Sigmoid colon (tissue), 7 donors: ENCODE measurements around the gene ARHGAP22. TPM values are rescaled to one million over a fixed set of nuclear protein-coding genes. Genes with fewer than 3 reads are reported as not detected.
A peak's percentile ranks its signal among the peaks of the same experiment; 100 is the strongest.

Experiments used
- DNase-seq: peaks from one replicate; pipeline ENCODE4 v3.0.0-alpha.2; 2019
- H3K27ac ChIP-seq, 4 donors: fragments of 200-600 bp; sonication (generic); one replicate each; pipeline ENCODE4 v1.5.1; 2016 to 2019; ENCODE audit warnings: mild to moderate bottlenecking in 1 of 4
- H3K27me3 ChIP-seq, 3 donors: fragments of 200-600 bp; sonication (generic); one replicate each; pipeline ENCODE4 v1.5.1; 2019; ENCODE audit warnings: mild to moderate bottlenecking in 1 of 3
- H3K36me3 ChIP-seq, 4 donors: fragments of 200-600 bp; sonication (generic); one replicate each; pipeline ENCODE4 v1.5.1; 2016 to 2019
- H3K4me1 ChIP-seq, 4 donors: fragments of 200-600 bp; sonication (generic); one replicate each; pipeline ENCODE4 v1.5.1; 2017 to 2019
- H3K4me3 ChIP-seq, 4 donors: fragments of 200-600 bp; sonication (generic); one replicate each; pipeline ENCODE4 v1.5.1; 2017 to 2019; ENCODE audit warnings: mild to moderate bottlenecking in 2 of 4, moderate library complexity in 1 of 4
- H3K9me3 ChIP-seq, 4 donors: fragments of 200-600 bp in 3 of 4; sonication (generic) in 3 of 4; one replicate each; pipeline versions ENCODE4 v1.5.1 to v1.6.1; 2013 to 2019
- CTCF ChIP-seq, 4 experiments: fragments of 450-650 bp in 3 of 4; fragments of 200-600 bp in 1 of 4; IDR thresholded peaks; one replicate each; pipeline ENCODE4 v1.5.1; 2016 to 2019; ENCODE audit warnings: antibody characterized with exemption in 4 of 4, mild to moderate bottlenecking in 3 of 4, moderate library complexity in 2 of 4
- EP300 ChIP-seq, 4 donors: sonication (generic); formaldehyde crosslinking; IDR thresholded peaks; one replicate each; pipeline ENCODE4 v1.6.1; 2017; ENCODE audit warnings: antibody characterized with exemption in 4 of 4
- POLR2A ChIP-seq, 2 donors: fragments of 450-650 bp; IDR thresholded peaks; one replicate each; pipeline ENCODE4 v1.6.1; 2016; ENCODE audit warnings: antibody characterized with exemption in 2 of 2, mild to moderate bottlenecking in 2 of 2, moderate library complexity in 2 of 2
- POLR2AphosphoS5 ChIP-seq, 4 donors: sonication (generic); formaldehyde crosslinking; IDR thresholded peaks; one replicate each; pipeline ENCODE4 v1.6.1; 2017; ENCODE audit warnings: antibody characterized with exemption in 4 of 4
- WGBS, 2 donors: extraction: QIAGEN DNeasy Blood & Tissue Kit; methylation state at CpG; one replicate each; pipeline ENCODE4 v1.1.7; 2013; 5-methylcytosine and 5-hydroxymethylcytosine counted together
- intact Hi-C: fragments of 100-400 bp; cut with DNase I; formaldehyde crosslinking; loops from one replicate; pipeline ENCODE4 v1.15.1; 2023
- polyA plus RNA-seq, 3 donors: library from polyadenylated mRNA; stranded (reverse); fragments of 200-250 nt; gene quantifications; one replicate each; pipeline ENCODE4 v1.2.3, GENCODE V29; 2013
- total RNA-seq, 4 donors: library from RNA; depleted of rRNA; stranded (reverse); fragments of >200 nt; gene quantifications; one replicate each; pipeline ENCODE4 v1.1.0, GENCODE V29; 2016
- donor health status: healthy with polysubstance abuse.
- donor health status: Bipolar disorder and iron deficiency.
- donor health status: healthy.

Gene ARHGAP22
- total and polyA plus RNA-seq, 7 donors = 1.2 to 6.4 (median 3.1) TPM

GRCh38 chr10:48547061-48547895, 57.6 kb downstream of the ARHGAP22 start:
- H3K27me3 ChIP-seq = no peaks in the 10 kb centered on the region

GRCh38 chr10:48545462-48546145, 59.3 kb downstream of the ARHGAP22 start:
- Histone ChIP-seq H3K9me3 (no peaks in the 10 kb centered on the region), H3K4me1 (no peaks in the 10 kb centered on the region), H3K27ac (no peak overlapping the region), H3K4me3 (no peak overlapping the region), H3K36me3 (no peaks in the 10 kb centered on the region), H3K27me3 (no peaks in the 10 kb centered on the region)
- no peak for DNase-seq
- intact Hi-C loops = no loop called here
- WGBS, 2 donors = 84 to 86% methylated on average over 14 of the region's 14 CpGs
- no peak for TF ChIP-seq EP300 (IDR thresholded peaks at IDR 0.05)
- TF ChIP-seq POLR2A (IDR thresholded peaks at IDR 0.05) = no peak
- TF ChIP-seq POLR2AphosphoS5 (IDR thresholded peaks at IDR 0.05) = no peak
- TF ChIP-seq CTCF (IDR thresholded peaks at IDR 0.05) = no peak

More at GRCh38 chr10:48547061-48547895, 57.6 kb downstream of the ARHGAP22 start:
- H3K27ac ChIP-seq = no peak overlapping the region
- no peaks in the 10 kb centered on the region for H3K36me3 ChIP-seq
- H3K9me3 ChIP-seq = no peaks in the 10 kb centered on the region
- intact Hi-C loops = no loop called here
- H3K4me1 ChIP-seq = peaks cover 0 to 8% (median 2%) of the 10 kb centered on the region in 4 donors
- DNase-seq = no peak
- H3K4me3 ChIP-seq = no peak overlapping the region
- TF ChIP-seq CTCF (IDR thresholded peaks at IDR 0.05) (no peak), POLR2A (IDR thresholded peaks at IDR 0.05) (no peak), POLR2AphosphoS5 (IDR thresholded peaks at IDR 0.05) (no peak), EP300 (IDR thresholded peaks at IDR 0.05) (no peak)
- 82 to 84% methylated on average over 10 of the region's 10 CpGs for WGBS, 2 donors

GRCh38 chr10:48543182-48543844, 61.6 kb downstream of the ARHGAP22 start:
- WGBS, 2 donors = 84 to 93% methylated on average over 3 of the region's 3 CpGs
- no peak for DNase-seq
- Histone ChIP-seq H3K4me3 (no peak overlapping the region), H3K4me1 (no peaks in the 10 kb centered on the region), H3K36me3 (no peaks in the 10 kb centered on the region), H3K9me3 (no peaks in the 10 kb centered on the region), H3K27ac (no peak overlapping the region), H3K27me3 (no peaks in the 10 kb centered on the region)
- intact Hi-C loops = no loop called here
- TF ChIP-seq POLR2AphosphoS5 (IDR thresholded peaks at IDR 0.05) (no peak), CTCF (IDR thresholded peaks at IDR 0.05) (no peak), EP300 (IDR thresholded peaks at IDR 0.05) (no peak), POLR2A (IDR thresholded peaks at IDR 0.05) (no peak)

GRCh38 chr10:48542471-48543181, 62.2 kb downstream of the ARHGAP22 start:
- Histone ChIP-seq H3K4me3 (no peak overlapping the region), H3K4me1 (no peaks in the 10 kb centered on the region), H3K36me3 (no peaks in the 10 kb centered on the region), H3K27me3 (no peaks in the 10 kb centered on the region), H3K27ac (no peak overlapping the region), H3K9me3 (no peaks in the 10 kb centered on the region)
- intact Hi-C loops = no loop called here
- peak; percentile 44 for DNase-seq
- TF ChIP-seq POLR2AphosphoS5 (IDR thresholded peaks at IDR 0.05) (no peak), POLR2A (IDR thresholded peaks at IDR 0.05) (no peak), EP300 (IDR thresholded peaks at IDR 0.05) (no peak), CTCF (IDR thresholded peaks at IDR 0.05) (no peak)
- 89 to 94% methylated on average over 6 of the region's 6 CpGs for WGBS, 2 donors
